Putamen (tissue), 1 donor: ENCODE data around the gene NCOA5.
"Not testable (repeated sequence)": the region's sequence is repeated elsewhere in the genome, so short reads cannot be mapped to it uniquely, and the experiment has no call there.

Source experiments
- DNase-seq: peaks from one replicate; pipeline ENCODE4 v3.0.0-alpha.2; 2016; ENCODE audit warnings: low spot score

The NCOA5 gene

GRCh38 chr20:46120136-46120535 lies 30.4 kb upstream of the NCOA5 start:
- no peak for DNase-seq

- no peak for DNase-seq
Observed at GRCh38 chr20:46119547-46119946, 29.8 kb upstream of the NCOA5 start.

GRCh38 chr20:46119028-46119546 lies 29.3 kb upstream of the NCOA5 start:
- no peak for DNase-seq

- DNase-seq: no peak
Observed at GRCh38 chr20:46118481-46119020, 28.8 kb upstream of the NCOA5 start.

- peak; percentile 55 for DNase-seq
Observed at GRCh38 chr20:46117704-46118467, 28.1 kb upstream of the NCOA5 start, which contains the start of gene CD40. Gene CD40, plus strand, starts transcription at chr20:46118314. Its CDS starts 30 bp downstream, at chr20:46118344.

- no peak for DNase-seq
Observed at GRCh38 chr20:46114449-46114848, 24.7 kb upstream of the NCOA5 start.

GRCh38 chr20:46113113-46113470 lies 23.3 kb upstream of the NCOA5 start:
- DNase-seq: no peak

GRCh38 chr20:46112430-46113112 lies 22.8 kb upstream of the NCOA5 start:
- no peak for DNase-seq

GRCh38 chr20:46111836-46112212 lies 22.1 kb upstream of the NCOA5 start:
- DNase-seq: no peak

GRCh38 chr20:46111028-46111835 lies 21.5 kb upstream of the NCOA5 start:
- peak; percentile 35 for DNase-seq

GRCh38 chr20:46108976-46109375 lies 19.2 kb upstream of the NCOA5 start:
- DNase-seq: no peak

- DNase-seq: no peak
Observed at GRCh38 chr20:46108435-46108841, 18.7 kb upstream of the NCOA5 start.

- DNase-seq: no peak
Observed at GRCh38 chr20:46107061-46107460, 17.3 kb upstream of the NCOA5 start.

GRCh38 chr20:46104262-46104661 lies 14.5 kb upstream of the NCOA5 start:
- no peak for DNase-seq

GRCh38 chr20:46102940-46103339 lies 13.2 kb upstream of the NCOA5 start:
- DNase-seq: no peak

GRCh38 chr20:46101957-46102356 lies 12.2 kb upstream of the NCOA5 start:
- DNase-seq: no peak

- no peak for DNase-seq
Observed at GRCh38 chr20:46100988-46101387, 11.2 kb upstream of the NCOA5 start.

- not testable (repeated sequence) for DNase-seq
Observed at GRCh38 chr20:46100444-46100843, 10.7 kb upstream of the NCOA5 start.

GRCh38 chr20:46099491-46100287 lies 9.9 kb upstream of the NCOA5 start:
- peak; percentile 8 for DNase-seq

- DNase-seq: no peak
Observed at GRCh38 chr20:46093531-46093930, 3.8 kb upstream of the NCOA5 start.
